NT2/D1 (cell line): Measurements from ENCODE around the gene KIF12.

Experiments used
- SUZ12 ChIP-seq: IDR thresholded peaks from 2 replicates; pipeline ENCODE4 v1.6.1; 2011; ENCODE audit not compliant: insufficient read length, insufficient read depth; ENCODE audit errors: extremely low read depth
- YY1 ChIP-seq: IDR thresholded peaks from 2 replicates; pipeline ENCODE4 v1.6.1; 2011; ENCODE audit not compliant: insufficient read length, insufficient read depth
- ZNF274 ChIP-seq: IDR thresholded peaks from 2 replicates; pipeline ENCODE4 v1.6.1; 2011; ENCODE audit warnings: mild to moderate bottlenecking, low read depth, low read length

GRCh38 chr9:114141553-114142402 is 42.7 kb upstream of the KIF12 start:
- no peak for TF ChIP-seq ZNF274
- no peak for TF ChIP-seq YY1
- TF ChIP-seq SUZ12 = no peak
